Endothelial cell (in vitro differentiated cells): ENCODE results near the gene MAP2K5. TPM values are rescaled to one million over a fixed set of nuclear protein-coding genes. Genes with fewer than 3 reads are reported as not detected.

ENCODE experiments used
- DNase-seq: peaks from one replicate; pipeline ENCODE4 v3.0.0; 2021; ENCODE audit warnings: low spot score
- H3K27ac Mint-ChIP-seq: one replicate; pipeline ENCODE4 v1.8.0; 2021; ENCODE audit warnings: mixed read lengths, inconsistent platforms; ENCODE audit not compliant: unreplicated experiment
- H3K27me3 Mint-ChIP-seq: one replicate; pipeline ENCODE4 v1.8.0; 2021; ENCODE audit warnings: mild to moderate bottlenecking, moderate library complexity, mixed read lengths, inconsistent platforms; ENCODE audit not compliant: unreplicated experiment
- H3K36me3 Mint-ChIP-seq: one replicate; pipeline ENCODE4 v1.8.0; 2021; ENCODE audit warnings: mild to moderate bottlenecking, low read depth, mixed read lengths, inconsistent platforms; ENCODE audit not compliant: unreplicated experiment
- H3K4me1 Mint-ChIP-seq: one replicate; pipeline ENCODE4 v1.8.0; 2021; ENCODE audit warnings: mild to moderate bottlenecking, mixed read lengths, inconsistent platforms; ENCODE audit not compliant: unreplicated experiment
- H3K4me3 Mint-ChIP-seq: one replicate; pipeline ENCODE4 v1.8.0; 2021; ENCODE audit warnings: mild to moderate bottlenecking, mixed read lengths, inconsistent platforms; ENCODE audit not compliant: unreplicated experiment
- H3K9me3 Mint-ChIP-seq: one replicate; pipeline ENCODE4 v1.8.0; 2021; ENCODE audit warnings: mixed read lengths, inconsistent platforms; ENCODE audit not compliant: unreplicated experiment
- CTCF ChIP-seq: fragments of 200-600 bp; sonication (generic); IDR thresholded peaks from one replicate; pipeline ENCODE4 v1.5.0; 2021; ENCODE audit warnings: antibody characterized with exemption; ENCODE audit not compliant: unreplicated experiment
- total RNA-seq: library from RNA; stranded (reverse); fragmentation: NEBNext Ultra II Directional; extraction: Animal tissue kit (Norgen Biotek cat#: 25700); gene quantifications from one replicate; pipeline ENCODE4 v1.2.1, GENCODE V29; 2021; ENCODE audit not compliant: unreplicated experiment

MAP2K5 gene
- total RNA-seq, 1 donor from 2014 or later = 22.2 TPM

- Mint-ChIP-seq H3K27me3 (peaks cover 4% of the 10 kb centered on the region), H3K4me1 (no peaks in the 10 kb centered on the region)
Observed at GRCh38 chr15:67815036-67815592, 272.6 kb downstream of the MAP2K5 start.

GRCh38 chr15:67816668-67817067 is 274.2 kb downstream of the MAP2K5 start:
- peaks cover 5% of the 10 kb centered on the region for H3K4me1 Mint-ChIP-seq
- H3K27me3 Mint-ChIP-seq = peaks cover 11% of the 10 kb centered on the region
- H3K4me3 Mint-ChIP-seq = no peak overlapping the region
- no peaks in the 10 kb centered on the region for H3K36me3 Mint-ChIP-seq
- DNase-seq = no peak
- H3K27ac Mint-ChIP-seq = no peak overlapping the region
- H3K9me3 Mint-ChIP-seq = no peaks in the 10 kb centered on the region
- no peak for TF ChIP-seq CTCF

More at GRCh38 chr15:67815036-67815592, 272.6 kb downstream of the MAP2K5 start:
- TF ChIP-seq CTCF = no peak
- DNase-seq = no peak
- Mint-ChIP-seq H3K27ac (no peak overlapping the region), H3K4me3 (no peak overlapping the region), H3K9me3 (no peaks in the 10 kb centered on the region), H3K36me3 (no peaks in the 10 kb centered on the region)

GRCh38 chr15:67818464-67818863 is 276.0 kb downstream of the MAP2K5 start:
- Mint-ChIP-seq H3K4me1 (peaks cover 7% of the 10 kb centered on the region), H3K27me3 (peaks cover 21% of the 10 kb centered on the region), H3K4me3 (no peak overlapping the region), H3K9me3 (no peaks in the 10 kb centered on the region), H3K36me3 (no peaks in the 10 kb centered on the region), H3K27ac (no peak overlapping the region)
- no peak for TF ChIP-seq CTCF
- no peak for DNase-seq

- DNase-seq = peak; percentile 2
- Mint-ChIP-seq H3K4me1 (peaks cover 14% of the 10 kb centered on the region), H3K4me3 (no peak overlapping the region), H3K27me3 (peaks cover 29% of the 10 kb centered on the region), H3K9me3 (no peaks in the 10 kb centered on the region), H3K27ac (no peak overlapping the region), H3K36me3 (peaks cover 6% of the 10 kb centered on the region)
- TF ChIP-seq CTCF = no peak
Observed at GRCh38 chr15:67819636-67820035, 277.1 kb downstream of the MAP2K5 start.

- H3K9me3 Mint-ChIP-seq = no peaks in the 10 kb centered on the region
- no peak for TF ChIP-seq CTCF
- H3K4me3 Mint-ChIP-seq = no peak overlapping the region
- H3K36me3 Mint-ChIP-seq = peaks cover 6% of the 10 kb centered on the region
- H3K27ac Mint-ChIP-seq = no peak overlapping the region
- peaks cover 14% of the 10 kb centered on the region for H3K4me1 Mint-ChIP-seq
- DNase-seq = peak; percentile 2
- H3K27me3 Mint-ChIP-seq = peaks cover 29% of the 10 kb centered on the region
Observed at GRCh38 chr15:67820122-67820991, 277.9 kb downstream of the MAP2K5 start.
